Endodermal cell (in vitro differentiated cells): ENCODE results near the gene ATXN2. TPM values are rescaled to one million over a fixed set of nuclear protein-coding genes. Genes with fewer than 3 reads are reported as not detected.
"Not testable (repeated sequence)": the region's sequence is repeated elsewhere in the genome, so short reads cannot be mapped to it uniquely, and the experiment has no call there.

ENCODE experiments used
- DNase-seq: peaks from one replicate; pipeline ENCODE4 v3.0.0-alpha.2; 2017
- H3K27ac ChIP-seq: 2 replicates; pipeline ENCODE4 v1.5.1; 2013; ENCODE audit warnings: mild to moderate bottlenecking, low read depth, low read length, moderate library complexity
- H3K27me3 ChIP-seq: 2 replicates; pipeline ENCODE4 v1.6.1; 2013; ENCODE audit warnings: mild to moderate bottlenecking, low read length, moderate library complexity; ENCODE audit not compliant: insufficient read depth, control insufficient read depth, poor library complexity, severe bottlenecking
- H3K36me3 ChIP-seq: 2 replicates; pipeline ENCODE4 v1.7.0; 2013; ENCODE audit warnings: mild to moderate bottlenecking, low read length, moderate library complexity; ENCODE audit not compliant: control insufficient read depth, insufficient read depth
- H3K4me1 ChIP-seq: one replicate; pipeline ENCODE4 v1.7.0; 2013; ENCODE audit warnings: low read length; ENCODE audit not compliant: control insufficient read depth, insufficient read depth
- H3K4me3 ChIP-seq: 2 replicates; pipeline ENCODE4 v1.5.1; 2013; ENCODE audit warnings: mild to moderate bottlenecking, low read length, moderate library complexity
- H3K9ac ChIP-seq: 2 replicates; pipeline ENCODE4 v1.6.1; 2013; ENCODE audit warnings: mild to moderate bottlenecking, low read length, moderate library complexity; ENCODE audit not compliant: poor library complexity, severe bottlenecking; ENCODE audit errors: extremely low read depth
- H3K9me3 ChIP-seq: 2 replicates; pipeline ENCODE4 v1.6.1; 2013; ENCODE audit warnings: mild to moderate bottlenecking, low read length, moderate library complexity; ENCODE audit not compliant: control insufficient read depth
- H3K27ac Mint-ChIP-seq: 2 replicates; pipeline ENCODE4 v1.8.0; 2020; ENCODE audit warnings: mixed read lengths
- H3K27me3 Mint-ChIP-seq: 2 replicates; pipeline ENCODE4 v1.8.0; 2021; ENCODE audit warnings: mild to moderate bottlenecking, mixed read lengths; ENCODE audit not compliant: insufficient read depth
- H3K36me3 Mint-ChIP-seq: 2 replicates; pipeline ENCODE4 v1.8.0; 2020; ENCODE audit warnings: low read depth, mixed read lengths
- H3K4me1 Mint-ChIP-seq: 2 replicates; pipeline ENCODE4 v1.8.0; 2020; ENCODE audit warnings: mixed read lengths
- H3K4me3 Mint-ChIP-seq: 2 replicates; pipeline ENCODE4 v1.8.0; 2020; ENCODE audit warnings: mild to moderate bottlenecking, moderate library complexity, mixed read lengths
- H3K9me3 Mint-ChIP-seq: 2 replicates; pipeline ENCODE4 v1.8.0; 2020; ENCODE audit warnings: mild to moderate bottlenecking, mixed read lengths
- CTCF ChIP-seq: fragments of 200-600 bp; sonication (generic); conservative IDR thresholded peaks from 2 replicates; pipeline ENCODE4 v1.5.0; 2021; ENCODE audit warnings: antibody characterized with exemption, mild to moderate bottlenecking
- WGBS, 2 experiments: methylation state at CpG; one replicate each; pipeline versions ENCODE4 v1.1.5 to v1.1.7; 2013; ENCODE audit warnings: missing lambda C conversion rate in 2 of 2, mixed read lengths in 1 of 2; ENCODE audit not compliant: insufficient coverage in 1 of 2, insufficient read length in 1 of 2; 5-methylcytosine and 5-hydroxymethylcytosine counted together
- total RNA-seq, 2 donors: library from RNA; stranded (reverse); fragmentation: NEBNext Ultra II Directional in 1 of 2; extraction: Animal tissue kit (Norgen Biotek cat#: 25700) in 1 of 2; gene quantifications; 2 replicates in 1 of 2; 3 replicates in 1 of 2; pipeline ENCODE4 v1.2.1, GENCODE V29; 2021

Gene ATXN2
- total RNA-seq, 2 donors from 2014 or later = 85.7 to 87.3 TPM

DNA sequence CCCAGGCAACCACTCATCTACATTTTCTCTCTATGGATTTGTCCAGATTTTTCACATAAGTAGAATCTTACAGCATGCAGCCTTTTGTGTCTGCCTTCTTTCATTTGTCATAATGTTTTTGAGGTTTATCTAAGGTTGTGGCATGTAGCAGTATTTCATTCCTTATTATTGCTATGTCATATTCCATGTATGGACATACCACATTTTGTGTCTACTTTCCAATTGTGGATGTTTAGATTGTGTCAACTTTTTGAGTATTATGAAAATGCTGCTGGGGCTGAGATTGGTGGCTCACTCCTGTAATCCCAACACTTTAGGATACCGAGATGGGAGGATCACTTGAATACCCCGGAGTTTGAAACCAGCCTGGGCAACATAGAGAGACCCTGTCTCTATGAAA is 3.2 kb upstream of the ATXN2 start:
- H3K27ac ChIP-seq = no peak overlapping the region
- no peak overlapping the region for H3K27ac Mint-ChIP-seq
- H3K27me3 ChIP-seq = no peaks in the 10 kb centered on the region
- no peak for TF ChIP-seq CTCF
- H3K4me1 Mint-ChIP-seq = peaks cover 5% of the 10 kb centered on the region
- peaks cover 5% of the 10 kb centered on the region for H3K9me3 ChIP-seq
- H3K36me3 ChIP-seq = no peaks in the 10 kb centered on the region
- H3K36me3 Mint-ChIP-seq = no peaks in the 10 kb centered on the region
- no peak overlapping the region for H3K4me3 Mint-ChIP-seq
- H3K9ac ChIP-seq = no peak overlapping the region
- 100% methylated on average over 2 of the region's 2 CpGs for WGBS, 2 experiments
- no peak for DNase-seq
- no peaks in the 10 kb centered on the region for H3K27me3 Mint-ChIP-seq
- H3K4me3 ChIP-seq = no peak overlapping the region
- peaks cover 4% of the 10 kb centered on the region for H3K9me3 Mint-ChIP-seq
- no peaks in the 10 kb centered on the region for H3K4me1 ChIP-seq

- H3K9me3 Mint-ChIP-seq = not testable (repeated sequence)
- peaks cover 12% of the 10 kb centered on the region for H3K4me1 Mint-ChIP-seq
Observed at GRCh38 chr12:111600986-111601385, 1.9 kb upstream of the ATXN2 start.

DNA sequence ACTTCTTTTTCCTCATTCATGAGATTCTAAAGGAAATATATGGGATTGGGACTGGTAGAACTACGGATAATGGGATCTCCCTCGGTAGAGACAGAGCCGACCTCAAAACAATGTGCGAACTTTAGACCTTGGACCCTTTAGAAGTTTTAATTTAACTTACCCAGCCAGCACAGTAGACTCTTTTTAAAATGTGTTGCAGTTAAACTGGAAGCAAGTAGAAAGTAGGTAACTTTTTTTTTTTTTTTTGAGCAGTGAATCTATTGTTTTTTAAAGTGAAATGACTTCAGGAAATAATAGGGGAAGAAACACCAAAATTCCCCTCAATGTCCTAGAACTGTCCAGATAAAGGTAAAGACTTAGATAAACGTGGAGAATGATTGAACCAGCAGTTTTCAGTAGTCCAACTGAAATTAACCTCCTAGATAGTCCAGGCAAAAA is 1.1 kb upstream of the ATXN2 start:
- Mint-ChIP-seq H3K27me3 (no peaks in the 10 kb centered on the region), H3K27ac (peak overlapping the region; percentile 50), H3K36me3 (no peaks in the 10 kb centered on the region), H3K4me1 (peaks cover 12% of the 10 kb centered on the region), H3K9me3 (peaks cover 4% of the 10 kb centered on the region), H3K4me3 (peak overlapping the region; percentile 94)
- WGBS, 2 experiments = 31 to 60% methylated on average over 3 to 5 of the region's 5 CpGs
- Histone ChIP-seq H3K4me1 (no peaks in the 10 kb centered on the region), H3K27me3 (no peaks in the 10 kb centered on the region), H3K4me3 (peak overlapping the region; percentile 84), H3K9me3 (peaks cover 5% of the 10 kb centered on the region), H3K36me3 (no peaks in the 10 kb centered on the region), H3K27ac (peak overlapping the region; percentile 95), H3K9ac (peak overlapping the region; percentile 69)
- TF ChIP-seq CTCF = no peak
- DNase-seq = no peak

More at GRCh38 chr12:111600986-111601385, 1.9 kb upstream of the ATXN2 start:
- H3K36me3 Mint-ChIP-seq, H3K4me3 Mint-ChIP-seq, H3K27ac Mint-ChIP-seq, H3K27me3 ChIP-seq, H3K4me1 ChIP-seq, H3K27ac ChIP-seq, H3K27me3 Mint-ChIP-seq, H3K36me3 ChIP-seq, H3K9ac ChIP-seq, H3K9me3 ChIP-seq, H3K4me3 ChIP-seq, DNase-seq: not testable (repeated sequence)
- 92 to 95% methylated on average over 11 to 12 of the region's 12 CpGs for WGBS, 2 experiments
